ENCODE data around the gene ELMO2.

DNA sequence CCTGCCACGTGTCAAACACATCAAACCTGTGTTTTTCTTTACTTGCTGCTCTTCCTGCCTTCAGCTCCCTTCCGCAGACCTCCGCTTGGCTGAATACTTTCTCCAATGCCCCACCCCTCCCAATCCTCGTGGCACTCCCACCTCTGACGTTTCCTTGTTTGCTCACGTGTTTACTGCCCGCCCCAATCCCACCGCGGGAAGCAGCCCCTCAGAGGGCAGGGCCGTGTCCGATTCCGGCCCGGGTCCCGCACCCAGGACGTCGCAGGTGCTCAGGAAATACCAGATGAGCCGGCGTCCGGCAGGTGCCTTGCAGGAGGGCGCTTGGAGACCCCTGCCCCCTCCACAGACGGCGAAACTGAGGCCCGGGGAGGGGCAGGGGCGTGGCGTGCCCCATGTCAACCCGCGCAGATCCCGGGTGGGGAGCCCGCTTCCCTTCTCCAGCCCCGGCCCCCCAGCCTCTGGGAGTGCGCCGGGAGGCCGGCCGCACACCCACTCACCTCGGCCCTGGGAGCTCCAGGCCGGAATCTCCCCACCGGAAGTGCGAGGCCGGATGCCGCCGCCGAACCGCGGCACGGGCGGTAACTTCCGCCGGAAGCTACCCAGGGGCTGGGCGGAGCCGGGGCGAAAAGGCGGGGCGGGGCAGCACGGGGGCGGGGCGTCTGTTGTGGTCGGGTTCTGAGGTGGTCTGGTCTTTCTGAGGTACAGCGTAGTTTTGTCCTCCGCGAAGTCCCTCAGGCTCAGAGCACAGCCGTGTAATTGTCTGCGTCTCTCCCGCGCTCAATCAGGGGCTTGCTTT, 42.3 kb downstream of the ELMO2 start:
- TF ChIP-seq EZH2phosphoT487 (IDR thresholded peaks at IDR 0.05; ENCODE audit: low read length): no peak
- TF ChIP-seq, protein P1, sequence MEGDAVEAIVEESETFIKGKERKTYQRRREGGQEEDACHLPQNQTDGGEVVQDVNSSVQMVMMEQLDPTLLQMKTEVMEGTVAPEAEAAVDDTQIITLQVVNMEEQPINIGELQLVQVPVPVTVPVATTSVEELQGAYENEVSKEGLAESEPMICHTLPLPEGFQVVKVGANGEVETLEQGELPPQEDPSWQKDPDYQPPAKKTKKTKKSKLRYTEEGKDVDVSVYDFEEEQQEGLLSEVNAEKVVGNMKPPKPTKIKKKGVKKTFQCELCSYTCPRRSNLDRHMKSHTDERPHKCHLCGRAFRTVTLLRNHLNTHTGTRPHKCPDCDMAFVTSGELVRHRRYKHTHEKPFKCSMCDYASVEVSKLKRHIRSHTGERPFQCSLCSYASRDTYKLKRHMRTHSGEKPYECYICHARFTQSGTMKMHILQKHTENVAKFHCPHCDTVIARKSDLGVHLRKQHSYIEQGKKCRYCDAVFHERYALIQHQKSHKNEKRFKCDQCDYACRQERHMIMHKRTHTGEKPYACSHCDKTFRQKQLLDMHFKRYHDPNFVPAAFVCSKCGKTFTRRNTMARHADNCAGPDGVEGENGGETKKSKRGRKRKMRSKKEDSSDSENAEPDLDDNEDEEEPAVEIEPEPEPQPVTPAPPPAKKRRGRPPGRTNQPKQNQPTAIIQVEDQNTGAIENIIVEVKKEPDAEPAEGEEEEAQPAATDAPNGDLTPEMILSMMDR (IDR thresholded peaks at IDR 0.05; ENCODE audit: low read length): no peak
